Measurements from ENCODE around the gene DHX57.

DNA sequence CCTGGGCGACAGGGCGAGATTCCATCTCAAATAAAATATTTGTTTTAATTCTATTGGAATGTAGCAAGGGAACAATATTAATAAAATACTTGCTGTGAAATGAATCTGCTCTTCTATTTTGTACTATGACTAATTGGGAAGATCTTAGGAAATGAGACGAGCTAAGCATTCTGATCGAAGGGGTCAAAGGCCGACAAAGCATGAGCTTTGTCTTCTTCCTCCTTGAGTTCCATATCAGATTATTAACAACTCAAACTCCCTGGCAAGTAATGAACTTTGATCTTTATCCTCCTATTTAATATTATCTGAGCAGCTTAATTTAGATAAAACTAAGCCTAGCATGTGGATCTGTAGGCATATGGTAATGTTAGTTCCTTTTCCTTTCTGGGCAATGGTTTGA lies 82.2 kb downstream of the DHX57 start:
- TF ChIP-seq CTCF (IDR thresholded peaks at IDR 0.05) (no peak), POLR2A (IDR thresholded peaks at IDR 0.05; ENCODE audit: low read depth) (no peak)

Measured in esophagus muscularis mucosa (tissue), 3 donors.